Posterior cingulate gyrus (tissue), 11 donors: ENCODE measurements around the gene NKAIN2.
A peak's percentile ranks its signal among the peaks of the same experiment; 100 is the strongest.

Experiments
- DNase-seq, 10 donors: peaks; one replicate each; pipeline versions ENCODE4 v3.0.0 to v3.0.0-alpha.2; 2020 to 2021; ENCODE audit warnings: mixed read lengths in 3 of 10
- intact Hi-C: fragments of 100-400 bp; cut with DNase I; formaldehyde crosslinking; loops from one replicate; pipeline ENCODE4 v1.15.1; 2023

The NKAIN2 gene

DNA sequence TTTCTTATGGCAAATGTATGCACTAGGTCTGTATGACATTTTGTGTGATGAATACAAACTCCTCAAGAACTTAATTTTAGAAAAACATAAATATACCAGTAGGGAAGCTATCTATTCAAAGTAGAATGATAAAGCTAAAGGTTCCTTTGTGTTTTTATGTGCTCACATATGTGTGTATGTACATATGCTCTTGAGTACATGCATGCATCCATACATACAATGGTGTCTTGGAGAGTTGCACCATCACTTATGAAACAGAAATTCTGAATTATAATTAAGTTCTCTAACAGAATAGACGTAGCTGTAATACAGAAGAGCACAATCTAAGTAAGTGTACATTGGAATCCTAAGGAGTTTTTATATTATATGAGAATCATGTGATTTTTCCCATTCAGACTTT is 2.3 kb downstream of the NKAIN2 start:
- intact Hi-C loops: loop anchor here (5.0 kb wide), 1 partner anchor 81 kb away; no protein-coding TSS in a partner anchor
- no peak for DNase-seq

DNA sequence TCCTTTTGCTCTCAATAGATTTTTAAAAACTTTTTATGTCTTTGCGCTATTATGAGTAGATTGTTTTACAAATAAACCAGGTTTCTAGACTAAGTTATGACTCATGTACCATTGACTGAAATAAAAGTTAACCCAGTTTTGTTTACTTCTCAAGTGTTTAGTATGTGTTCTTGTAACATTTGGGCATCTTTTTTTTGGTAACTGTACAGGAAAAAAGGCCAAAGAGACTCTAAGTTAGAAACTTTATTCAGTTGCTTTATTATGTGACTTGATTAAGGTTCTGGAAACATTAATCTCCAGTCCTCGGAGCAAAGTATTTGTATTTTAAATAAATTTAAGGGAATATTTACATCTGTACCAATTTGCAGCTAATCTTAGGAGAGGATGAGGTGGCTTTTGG is 2.9 kb downstream of the NKAIN2 start:
- intact Hi-C loops: loop anchor here (5.0 kb wide), 1 partner anchor 81 kb away; no protein-coding TSS in a partner anchor
- no peak for DNase-seq

DNA sequence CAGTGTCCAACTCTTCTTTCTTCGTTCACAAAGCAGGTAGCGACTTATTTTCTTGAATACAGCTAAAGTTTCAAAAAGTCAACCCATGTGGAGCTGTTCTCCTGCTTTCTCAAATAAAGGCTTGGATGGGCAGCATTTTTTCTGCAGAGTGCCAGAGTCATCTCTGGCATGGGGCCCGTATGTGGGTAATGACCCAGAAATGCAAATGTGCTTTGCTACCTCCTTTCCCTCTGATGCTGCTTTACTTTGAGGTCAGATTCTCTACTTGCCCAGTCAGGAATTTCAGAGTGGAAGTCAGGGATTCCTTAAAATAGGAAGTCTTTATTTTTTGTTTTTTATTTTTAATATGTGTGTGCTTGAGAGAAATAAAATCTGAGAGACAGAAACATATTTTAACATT is 4.9 kb downstream of the NKAIN2 start:
- DNase-seq: peak; percentile 15 to 92 (median 58)
- intact Hi-C loops: loop anchor here (5.0 kb wide), 1 partner anchor 79 kb away; no protein-coding TSS in a partner anchor

DNA sequence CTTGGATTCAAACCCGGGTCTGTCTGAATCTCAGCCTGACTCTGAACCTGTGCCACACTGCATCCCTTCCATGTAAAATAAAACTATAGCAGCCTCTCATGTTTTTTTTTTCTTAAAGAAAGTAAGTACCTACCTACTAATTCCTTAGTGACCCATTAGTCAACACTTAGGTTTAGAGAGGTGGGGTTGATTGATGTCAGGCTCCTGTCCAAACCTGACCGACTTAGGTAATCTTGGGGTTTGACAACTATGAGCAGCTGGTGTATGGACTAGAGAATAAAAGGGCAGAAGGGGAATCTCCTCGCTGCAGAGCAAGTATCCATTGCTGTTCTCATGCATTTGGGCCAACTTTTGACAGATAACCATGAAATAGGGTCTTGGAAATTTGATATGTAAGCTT is 6.5 kb downstream of the NKAIN2 start:
- intact Hi-C loops: no loop called here
- DNase-seq: no peak

DNA sequence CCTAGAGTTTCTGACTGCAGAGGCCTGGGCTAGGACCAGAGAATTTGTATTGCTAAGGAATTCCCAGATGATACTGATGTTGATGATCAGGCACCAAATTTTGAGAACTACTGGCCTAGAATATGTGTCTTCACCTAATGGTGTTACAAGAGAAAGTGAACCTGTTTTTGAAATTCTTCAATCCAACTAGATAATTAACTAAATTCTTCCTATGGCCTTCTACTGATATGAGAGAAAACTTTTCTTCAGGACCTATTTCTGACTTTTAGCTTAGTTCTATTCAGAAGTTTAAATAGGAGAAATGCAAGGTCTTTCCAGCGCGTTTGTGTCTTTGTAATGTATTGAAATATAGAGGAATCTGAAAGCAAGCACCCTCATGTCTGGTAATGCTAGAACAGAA is 7.3 kb downstream of the NKAIN2 start:
- DNase-seq: no peak
- intact Hi-C loops: no loop called here

DNA sequence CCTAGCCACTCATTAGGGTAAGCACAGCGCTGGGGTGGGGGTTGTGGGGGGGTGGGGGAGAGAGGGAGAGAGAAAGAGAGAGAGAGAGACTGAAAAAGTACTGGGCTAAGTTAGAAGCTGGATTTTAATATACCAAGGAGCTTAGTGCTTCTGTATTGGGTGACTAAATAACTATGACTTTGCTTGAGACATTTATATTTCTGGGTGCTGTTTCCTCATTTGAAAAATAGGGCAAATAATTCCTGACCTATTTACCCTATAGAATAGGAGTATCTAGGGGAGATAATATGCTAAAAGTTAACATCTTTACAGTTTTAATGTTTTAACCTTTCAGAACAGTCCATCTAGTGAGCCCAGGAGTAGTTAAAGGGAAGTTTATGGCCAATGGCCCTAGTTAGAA is 7.7 kb downstream of the NKAIN2 start:
- intact Hi-C loops: no loop called here
- no peak for DNase-seq

DNA sequence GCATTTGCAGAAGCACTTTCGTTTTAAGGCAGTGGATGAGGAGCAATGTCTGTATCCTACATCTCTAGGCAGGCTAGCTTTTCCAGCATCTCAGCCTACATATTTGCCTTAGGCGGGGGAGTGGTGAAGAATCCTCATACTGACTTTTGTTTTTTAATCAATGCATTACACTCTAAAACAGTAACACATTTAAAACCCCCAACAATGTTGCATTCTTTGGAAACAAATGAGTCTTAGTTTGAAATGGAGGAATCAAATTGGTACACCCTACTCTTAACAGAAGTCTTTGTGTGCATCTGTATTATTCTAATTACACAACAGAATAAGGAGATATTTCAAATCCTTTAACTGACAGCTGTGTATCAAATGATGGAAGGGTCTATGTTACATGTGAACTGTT is 9.0 kb downstream of the NKAIN2 start:
- intact Hi-C loops: no loop called here
- no peak for DNase-seq

DNA sequence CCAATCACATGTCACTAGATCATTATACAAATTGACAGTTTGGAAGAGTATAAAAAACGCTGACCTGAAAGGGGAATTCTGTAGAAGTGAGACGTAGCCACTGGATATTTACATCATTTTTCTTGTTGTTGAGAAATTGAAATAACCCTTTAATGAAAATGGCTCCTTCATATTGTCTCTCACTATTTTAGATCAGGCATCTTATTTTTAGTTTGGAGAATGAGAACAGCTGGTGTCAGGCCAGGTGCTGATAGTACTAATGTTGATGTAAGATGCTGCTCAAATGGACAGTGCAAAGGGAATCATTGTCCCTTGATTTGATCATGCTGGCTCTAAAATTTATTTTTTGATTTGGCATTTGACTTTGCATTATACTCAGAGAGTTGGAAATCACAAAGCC is 17.4 kb downstream of the NKAIN2 start:
- intact Hi-C loops: no loop called here
- DNase-seq: no peak

DNA sequence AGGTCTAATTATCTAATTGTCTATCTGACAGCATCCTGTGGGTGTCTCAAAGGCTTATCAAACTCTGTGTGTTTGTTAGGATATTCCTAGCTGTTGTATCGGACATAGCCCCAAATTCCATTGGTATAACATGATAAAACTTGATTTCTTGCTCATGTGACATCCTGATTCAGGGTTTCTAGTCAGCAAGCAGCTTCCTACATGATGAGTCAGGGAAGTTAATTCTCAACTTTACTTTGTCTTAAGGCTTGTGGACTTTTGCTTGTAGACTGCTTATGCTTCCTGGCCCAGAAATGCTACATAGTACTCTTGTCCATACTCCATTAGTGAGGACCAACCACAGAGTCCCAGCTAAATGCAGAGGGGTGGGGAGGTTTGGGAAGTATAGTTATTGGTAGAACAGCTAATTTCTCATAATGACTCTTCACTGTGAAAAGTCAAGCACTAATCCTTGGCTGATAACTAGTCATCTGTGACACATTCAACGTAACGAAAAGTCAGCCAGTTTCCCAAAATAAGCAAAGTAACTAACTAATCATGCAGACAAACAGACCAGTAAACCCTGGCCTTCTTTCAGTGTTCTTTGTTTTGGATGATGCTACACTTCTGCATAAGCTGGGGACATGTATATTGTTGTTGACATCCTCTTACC is 25.8 kb downstream of the NKAIN2 start:
- no peak for DNase-seq
- intact Hi-C loops: no loop called here

DNA sequence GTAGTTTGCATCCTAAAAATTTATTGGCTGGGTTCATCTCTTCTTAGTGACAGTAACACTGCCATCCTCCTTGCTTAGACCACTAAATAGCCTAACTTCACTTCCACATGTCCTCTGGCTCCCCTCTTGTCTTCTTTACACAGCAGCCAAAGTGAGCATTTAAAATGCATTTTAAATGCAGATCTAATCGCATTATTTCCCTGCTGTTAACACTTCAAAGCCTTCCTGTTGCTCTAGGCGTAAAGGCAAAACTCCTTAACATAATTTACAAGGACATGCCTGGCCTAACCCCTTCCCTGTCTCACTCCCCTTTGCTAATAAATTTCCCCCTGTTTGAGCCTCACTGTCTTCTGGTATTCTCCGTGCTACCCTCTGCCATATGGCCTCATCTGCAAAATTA is 26.5 kb downstream of the NKAIN2 start:
- intact Hi-C loops: no loop called here
- no peak for DNase-seq

DNA sequence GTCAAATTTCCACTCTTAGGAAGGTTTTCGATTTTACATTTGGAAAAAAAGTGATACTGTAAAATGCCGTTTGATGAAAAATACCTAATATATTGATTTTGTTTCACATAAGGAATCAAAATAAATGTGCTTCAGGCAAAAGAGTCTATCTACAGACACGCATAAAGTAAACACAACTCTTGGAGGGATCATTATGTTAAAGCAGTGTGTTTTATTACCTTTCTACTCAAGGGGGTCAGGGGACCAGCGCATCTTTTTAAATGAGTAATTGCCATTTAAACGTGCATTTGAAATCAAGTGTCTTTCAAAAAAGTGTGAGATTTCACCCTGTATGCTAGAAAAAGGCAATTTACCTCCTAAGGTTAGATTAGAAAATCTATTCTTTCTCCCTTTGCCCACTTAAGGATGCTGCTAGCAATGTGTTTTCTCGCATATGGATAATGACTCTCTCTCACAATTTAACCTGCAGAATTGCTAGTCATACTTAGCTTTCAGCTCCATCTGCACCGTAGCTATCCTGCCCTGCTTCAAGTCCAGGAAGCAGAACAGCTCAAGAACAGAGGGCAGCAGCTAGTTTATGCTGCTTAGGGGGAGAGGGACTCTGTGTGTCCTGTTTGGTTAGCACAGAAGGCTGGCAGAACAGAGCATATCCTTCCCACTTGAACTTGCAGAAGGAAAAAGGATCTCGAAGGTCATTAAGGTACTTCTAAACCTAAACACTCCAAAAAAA is 35.0 kb downstream of the NKAIN2 start:
- DNase-seq: no peak
- intact Hi-C loops: no loop called here

DNA sequence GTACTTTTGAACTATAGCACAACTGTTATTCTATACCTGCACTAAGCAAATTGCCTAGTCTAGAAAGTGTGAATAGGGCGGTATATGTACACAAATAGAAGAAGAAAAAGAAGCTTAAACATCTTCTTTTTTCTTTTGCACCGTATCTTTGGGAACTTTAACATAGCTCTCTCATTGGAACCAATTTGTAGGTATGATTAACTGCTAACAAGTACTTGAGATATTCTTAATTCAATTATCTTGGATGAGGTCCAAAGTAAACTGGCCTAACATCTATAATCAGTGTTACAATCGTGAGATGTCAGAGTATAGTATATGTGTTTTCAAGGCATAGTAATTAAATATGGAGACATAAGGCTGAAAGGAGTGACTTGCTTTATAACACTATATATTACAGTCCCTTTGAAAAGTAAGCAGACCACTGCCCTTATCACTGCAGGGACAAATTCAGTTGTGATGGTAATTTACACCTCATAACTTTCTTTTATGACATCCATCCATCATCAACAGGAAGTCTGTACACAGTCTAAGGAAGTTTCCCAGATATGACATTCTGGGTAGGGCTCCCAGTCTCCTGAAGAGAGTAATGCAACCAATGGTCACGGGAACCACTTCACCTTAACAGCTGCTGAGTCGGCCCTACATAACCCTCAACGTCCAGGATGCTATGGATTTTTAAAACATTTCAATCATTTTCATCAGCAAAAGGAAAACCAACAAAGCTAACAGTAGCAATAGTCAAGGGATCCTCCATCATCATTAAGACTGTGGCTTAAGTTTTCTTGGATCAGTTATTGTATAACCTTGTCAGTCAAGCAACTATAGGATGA is 37.6 kb downstream of the NKAIN2 start:
- no peak for DNase-seq
- intact Hi-C loops: no loop called here

DNA sequence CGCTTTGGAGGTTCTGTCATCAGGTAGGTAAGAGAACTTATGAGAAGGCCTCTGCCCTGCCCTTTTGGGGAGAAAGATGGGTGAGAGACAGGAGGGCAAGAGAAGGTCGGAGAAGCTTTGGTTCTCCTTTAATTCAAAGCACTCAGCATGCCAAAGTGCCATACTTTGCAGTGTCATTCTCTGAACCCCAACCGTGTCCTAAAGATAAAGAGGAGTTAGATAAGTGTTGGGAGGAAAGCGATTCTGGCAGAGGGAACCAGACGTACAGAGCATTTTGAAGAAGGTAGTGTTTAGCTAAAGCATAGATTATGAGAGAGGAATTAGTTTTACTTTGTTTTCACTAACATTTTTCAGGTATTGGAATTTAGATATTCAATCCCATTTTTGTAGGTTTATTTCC is 40.3 kb downstream of the NKAIN2 start:
- intact Hi-C loops: no loop called here
- no peak for DNase-seq

DNA sequence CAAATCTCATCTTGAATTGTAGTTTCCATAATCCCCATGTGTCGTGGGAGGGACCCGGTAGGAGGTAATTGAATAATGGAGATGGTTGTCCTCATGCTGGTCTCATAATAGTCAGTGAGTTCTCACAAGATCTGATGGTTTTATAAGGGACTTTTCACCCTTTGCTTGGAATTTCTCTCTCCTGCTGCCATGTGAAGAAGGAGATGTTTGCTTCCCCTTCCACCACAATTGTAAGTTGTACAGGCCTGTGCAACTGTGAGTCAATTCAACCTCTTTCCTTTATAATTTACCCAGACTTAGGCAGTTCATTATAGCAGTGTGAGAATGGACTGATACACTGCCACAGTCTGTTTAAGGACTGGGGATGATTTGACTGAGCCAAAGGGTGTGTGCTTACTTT is 44.7 kb downstream of the NKAIN2 start:
- intact Hi-C loops: no loop called here
- DNase-seq: no peak

DNA sequence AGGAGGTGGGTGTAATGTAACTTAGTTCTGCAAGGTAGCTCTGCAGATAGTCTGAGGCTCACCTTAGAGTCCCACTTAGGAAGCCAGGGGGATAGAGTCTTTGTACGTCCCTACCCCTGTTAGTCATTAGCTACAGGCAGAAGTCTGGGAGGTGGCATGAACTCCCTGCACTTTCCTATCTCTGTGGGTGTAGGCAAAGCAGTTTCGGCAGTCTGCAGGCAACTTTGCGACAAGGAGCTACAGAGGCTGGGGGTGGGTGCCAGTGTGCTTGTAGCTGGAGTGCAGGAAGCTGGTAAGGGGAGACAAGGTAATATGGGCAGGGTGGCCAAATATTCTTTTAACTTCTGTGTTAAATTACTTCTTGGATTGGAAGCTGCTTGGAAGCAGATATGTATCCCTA is 45.7 kb downstream of the NKAIN2 start:
- intact Hi-C loops: no loop called here
- peak in 1 of 10 donors; percentile 4 for DNase-seq

DNA sequence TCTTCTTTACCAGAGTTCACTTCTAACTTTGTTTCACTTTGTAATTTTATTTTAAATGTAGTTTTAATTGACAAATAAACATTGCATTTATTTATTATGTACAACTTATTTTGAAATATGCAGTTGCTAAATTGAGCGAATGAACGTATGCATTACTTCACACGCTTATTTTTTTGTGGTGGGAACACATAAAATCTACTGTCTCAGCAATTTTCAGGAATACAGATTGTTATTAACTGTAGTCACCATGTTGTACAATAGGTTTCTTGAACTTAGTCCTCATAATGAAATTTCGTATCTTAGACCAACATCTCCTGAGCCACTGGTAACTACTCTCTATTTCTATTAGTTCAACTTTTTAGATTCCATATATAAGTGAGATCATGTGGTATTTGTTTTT is 46.9 kb downstream of the NKAIN2 start:
- intact Hi-C loops: no loop called here
- DNase-seq: no peak

DNA sequence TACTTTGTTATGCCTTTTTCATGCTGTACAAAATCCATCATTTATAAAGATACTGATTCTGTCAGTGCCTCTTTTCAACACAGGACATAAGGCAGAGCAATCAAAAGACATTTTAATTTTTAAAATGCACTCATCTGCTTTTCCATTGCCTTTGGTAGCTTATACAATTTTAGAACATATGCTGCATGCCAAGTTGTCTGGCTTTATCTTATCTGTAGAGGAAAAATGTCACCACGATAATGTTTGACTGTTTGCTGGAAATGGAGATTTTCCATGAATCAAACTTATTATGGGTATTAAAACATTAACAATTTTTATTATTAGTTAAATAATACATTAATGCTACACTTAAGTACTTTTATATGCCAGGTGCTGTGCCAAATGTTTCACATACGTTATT is 50.5 kb downstream of the NKAIN2 start:
- no peak for DNase-seq
- intact Hi-C loops: no loop called here

DNA sequence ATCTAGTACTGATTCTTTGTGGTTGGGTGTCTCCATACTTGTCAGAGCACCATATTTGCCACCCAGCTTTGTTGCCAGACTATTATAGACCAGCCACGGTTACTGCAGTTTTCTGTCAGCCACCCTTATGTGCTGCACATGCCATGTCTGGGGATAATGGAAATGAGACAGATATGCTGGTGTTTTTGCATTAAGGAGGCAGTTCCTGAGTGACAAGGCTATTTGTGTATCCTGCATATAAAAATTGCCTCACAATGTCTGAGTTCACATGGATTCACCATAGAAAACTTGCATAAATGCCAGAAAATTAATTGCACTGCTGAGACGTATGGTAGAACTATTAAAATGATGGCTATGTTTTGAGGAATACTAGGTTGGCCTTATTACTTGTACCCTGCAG is 51.8 kb downstream of the NKAIN2 start:
- intact Hi-C loops: no loop called here

DNA sequence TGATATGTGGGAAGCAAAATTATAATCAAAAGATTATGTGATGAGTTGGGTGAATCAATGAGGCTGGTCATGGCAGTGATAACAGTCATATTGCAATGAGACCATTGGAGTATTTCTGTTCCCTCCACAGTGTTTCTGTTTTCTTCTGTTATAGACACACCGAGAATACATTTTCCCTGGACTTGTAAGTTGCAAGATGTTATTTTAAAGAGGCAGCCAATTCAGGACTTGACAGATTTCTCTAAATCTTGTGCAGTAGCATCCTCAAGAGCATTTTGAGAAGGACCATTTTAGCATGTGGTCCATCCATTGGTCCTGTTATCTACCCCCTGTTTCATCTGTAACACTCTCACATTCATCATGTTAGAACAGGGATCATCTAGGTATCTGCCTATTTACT is 55.6 kb downstream of the NKAIN2 start:
- intact Hi-C loops: no loop called here
- DNase-seq: no peak

More for the DNA sequence above, 51.8 kb downstream of the NKAIN2 start:
- DNase-seq: no peak

DNA sequence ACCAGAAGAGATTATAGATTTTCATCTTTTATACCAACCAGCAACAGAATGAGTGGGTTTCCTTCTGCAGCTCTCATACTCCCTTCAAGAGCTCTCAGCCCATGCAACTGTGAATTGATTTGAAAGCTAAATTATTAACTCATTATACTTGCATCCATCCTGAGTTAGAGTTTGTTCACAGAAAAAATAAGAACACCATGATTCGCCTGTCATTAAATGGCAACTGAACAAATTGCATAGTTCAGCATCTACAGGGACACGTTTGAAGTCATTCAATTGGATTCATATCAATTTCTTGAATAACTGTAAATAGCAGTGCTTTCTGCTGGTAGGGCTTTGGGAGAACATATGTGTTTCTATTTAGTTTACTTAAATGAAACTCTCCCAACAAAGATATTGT is 65.7 kb downstream of the NKAIN2 start:
- intact Hi-C loops: no loop called here
- no peak for DNase-seq

DNA sequence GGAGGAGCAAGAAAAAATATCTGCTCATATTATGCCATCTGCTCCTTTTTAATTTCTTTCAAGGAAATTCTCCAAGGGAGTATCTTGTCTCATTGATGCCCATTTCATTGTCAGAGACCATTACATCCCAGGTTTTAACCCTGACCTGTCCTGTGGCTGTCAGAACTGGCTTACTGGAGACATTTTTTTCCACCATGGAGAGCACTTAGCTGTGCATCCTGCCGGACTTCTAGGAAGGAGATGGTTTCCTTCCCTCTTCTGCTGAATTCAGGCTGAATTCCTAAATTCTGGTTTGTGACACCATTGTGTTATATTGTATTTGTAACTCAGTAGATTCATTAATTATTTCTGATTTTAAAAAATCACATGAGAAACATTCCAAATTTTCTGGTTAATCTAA is 70.3 kb downstream of the NKAIN2 start:
- intact Hi-C loops: no loop called here
- DNase-seq: no peak

DNA sequence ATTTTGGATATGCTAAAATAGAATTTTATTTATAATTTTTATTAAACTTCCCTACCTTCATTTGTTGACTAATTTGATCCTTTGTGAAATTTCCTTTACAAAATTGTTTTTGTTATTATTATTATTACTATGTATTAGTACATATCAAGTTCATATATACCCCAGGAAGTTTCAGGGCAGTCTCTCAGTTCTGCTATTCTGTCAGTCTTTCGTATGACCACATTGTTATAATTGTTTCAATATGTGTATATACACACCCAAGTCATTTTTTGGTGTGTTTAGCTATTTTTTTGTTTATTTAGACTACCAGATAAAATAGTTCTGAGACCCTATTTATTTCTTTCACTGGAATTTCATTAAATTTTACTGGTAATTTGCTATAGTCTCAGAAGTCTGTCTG is 72.1 kb downstream of the NKAIN2 start:
- no peak for DNase-seq
- intact Hi-C loops: no loop called here
